K562 (cell line): ENCODE results near the gene NPC1L1. TPM values are rescaled to one million over a fixed set of nuclear protein-coding genes. Genes with fewer than 3 reads are reported as not detected.

Experiments
- ADNP ChIP-seq: fragments of 200-800 bp; sonication (Bioruptor generic); IDR thresholded peaks from 2 replicates; pipeline ENCODE4 v1.6.1; 2016; ENCODE audit warnings: missing genetic modification characterization, missing compliant biosample characterization
- BRCA1 ChIP-seq, 2 experiments: fragments of 450-650 bp in 1 of 2; sonication (generic) in 1 of 2; formaldehyde crosslinking in 1 of 2; IDR thresholded peaks; 2 replicates each; pipeline versions ENCODE4 v1.5.0 to v1.6.1; 2017 to 2020; ENCODE audit warnings: mild to moderate bottlenecking in 1 of 2, missing genetic modification reagents in 1 of 2
- CCNT2 ChIP-seq: IDR thresholded peaks from 2 replicates; pipeline ENCODE4 v1.6.1; 2011; ENCODE audit warnings: borderline replicate concordance, low read depth, mild to moderate bottlenecking, moderate library complexity, mixed read lengths, low read length; ENCODE audit not compliant: insufficient read length; ENCODE audit errors: extremely low read depth
- DPF2 ChIP-seq: fragments of 450-650 bp; IDR thresholded peaks from 2 replicates; pipeline ENCODE4 v1.6.1; 2016
- KDM4B ChIP-seq, 2 experiments: fragments of 450-650 bp in 1 of 2; sonication (generic) in 1 of 2; IDR thresholded peaks; 2 replicates each; pipeline ENCODE4 v1.6.1; 2016 to 2017; ENCODE audit warnings: borderline replicate concordance in 2 of 2, antibody characterized with exemption in 1 of 2, low read depth in 1 of 2, mild to moderate bottlenecking in 1 of 2
- L3MBTL2 ChIP-seq: fragments of 450-650 bp; IDR thresholded peaks from 2 replicates; pipeline ENCODE4 v1.6.1; 2016; ENCODE audit warnings: mild to moderate bottlenecking, moderate library complexity
- MAFK ChIP-seq: IDR thresholded peaks from 2 replicates; pipeline ENCODE4 v1.6.1; 2011; ENCODE audit warnings: low read length, improper control_type of control experiment
- SREBF1 ChIP-seq: fragments of 150-350 bp; IDR thresholded peaks from 2 replicates; pipeline ENCODE4 v1.6.1; 2014; ENCODE audit warnings: antibody characterized with exemption, low read depth, low read length, borderline replicate concordance
- TCF7 ChIP-seq: sonication (generic); IDR thresholded peaks from 2 replicates; pipeline ENCODE4 v1.6.1; 2016; ENCODE audit warnings: antibody characterized with exemption, borderline replicate concordance
- ZNF140 ChIP-seq: fragments of 250-450 bp; sonication (Bioruptor Pico); IDR thresholded peaks from 2 replicates; pipeline ENCODE4 v1.8.0; 2021; ENCODE audit warnings: moderate library complexity, mild to moderate bottlenecking, inconsistent platforms
- ZNF785 ChIP-seq: fragments of 250-450 bp; sonication (Bioruptor Pico); IDR thresholded peaks from 2 replicates; pipeline ENCODE4 v1.4.0; 2020; ENCODE audit warnings: mild to moderate bottlenecking
- polyA plus RNA-seq, 8 experiments: library from polyadenylated mRNA; depleted of rRNA in 4 of 8; stranded (reverse) in 5 of 8; unstranded in 3 of 8; fragments of >200 nt; fragmentation: Nextera tagmentation in 2 of 8; fragmentation: Illumina TruSeq in 1 of 8; extraction: Ambion mirVana in 2 of 8; extraction: Trizol in 1 of 8; gene quantifications; 2 replicates each; pipeline versions ENCODE4 v1.2.1 to v1.2.3, GENCODE V29; 2011 to 2014; ENCODE audit warnings: inconsistent platforms in 1 of 8, missing spikeins in 1 of 8
- total RNA-seq, 7 experiments: library from RNA; depleted of rRNA in 6 of 7; stranded (reverse); fragments of >200 nt in 6 of 7; fragmentation: Illumina TruSeq in 2 of 7; extraction: Trizol in 2 of 7; gene quantifications; 2 replicates each; pipeline versions ENCODE4 v1.2.1 to v1.2.3, GENCODE V29; 2011 to 2021; ENCODE audit warnings: low replicate concordance in 1 of 7
- TF ChIP-seq, protein P1 (sequence below): fragments of 450-650 bp; IDR thresholded peaks from 2 replicates; pipeline ENCODE4 v1.6.1; 2016; ENCODE audit warnings: mild to moderate bottlenecking, moderate library complexity
- TF ChIP-seq, protein P2 (sequence below), 2 experiments: IDR thresholded peaks; 2 replicates each; pipeline ENCODE4 v1.6.1; 2012; ENCODE audit warnings: improper control_type of control experiment in 2 of 2, low read depth in 2 of 2, low read length in 2 of 2, borderline replicate concordance in 1 of 2

NPC1L1 gene
- total and polyA plus RNA-seq, 9 of the 15 experiments (the other 6 are each of a cell fraction or from before 2014, with no cell fraction given): 0.01 to 0.18 (median 0.07) TPM; not detected in 4

DNA sequence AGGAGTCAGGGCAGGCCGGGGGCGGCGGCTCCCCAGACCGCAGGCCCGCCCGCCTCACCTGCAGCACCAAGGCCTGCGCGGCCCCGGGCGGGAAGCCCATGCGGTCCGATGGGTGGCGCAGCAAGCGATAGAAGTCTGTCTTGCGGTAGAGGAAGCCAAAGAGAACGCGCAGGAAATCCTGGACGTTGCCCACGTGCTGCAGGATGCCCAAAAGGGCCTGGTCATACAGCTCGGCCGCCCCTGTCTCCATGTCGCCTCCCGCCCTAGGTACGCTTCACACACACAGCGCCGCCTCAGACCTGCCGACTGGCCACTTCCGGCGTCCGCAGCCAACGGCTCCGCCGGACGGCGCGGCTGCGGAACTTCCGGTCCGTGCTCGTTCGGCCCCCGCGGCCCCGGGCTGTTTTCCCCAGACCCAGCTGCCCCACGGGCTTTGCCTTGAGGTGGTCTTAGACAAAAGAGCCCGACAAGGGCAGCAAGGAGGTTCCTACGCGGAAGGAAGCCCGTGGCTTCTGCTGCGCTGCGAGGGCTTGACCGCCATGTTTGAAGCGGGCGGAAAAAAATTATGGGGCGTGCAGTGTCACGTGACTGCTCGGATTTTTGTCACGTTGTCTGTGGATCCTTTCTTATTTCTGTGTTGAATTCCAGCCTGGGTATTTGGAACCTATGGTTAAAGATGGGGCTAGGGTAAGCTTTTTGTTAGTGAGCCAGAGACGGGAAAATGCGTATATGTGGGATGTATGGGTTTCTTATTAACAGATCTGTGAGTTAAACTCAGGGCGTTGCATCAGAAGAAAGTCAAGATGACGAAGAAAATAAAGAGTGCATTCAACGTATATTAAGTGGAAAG lies 50.6 kb downstream of the NPC1L1 start, which contains the start of gene NUDCD3 (continued):
- TF ChIP-seq SREBF1: no peak
- TF ChIP-seq ZNF140 (CRISPR knock-in tag): no peak
- peak; percentile 60 for TF ChIP-seq CCNT2
- peak; percentile 77 for TF ChIP-seq L3MBTL2
- TF ChIP-seq, protein P1, sequence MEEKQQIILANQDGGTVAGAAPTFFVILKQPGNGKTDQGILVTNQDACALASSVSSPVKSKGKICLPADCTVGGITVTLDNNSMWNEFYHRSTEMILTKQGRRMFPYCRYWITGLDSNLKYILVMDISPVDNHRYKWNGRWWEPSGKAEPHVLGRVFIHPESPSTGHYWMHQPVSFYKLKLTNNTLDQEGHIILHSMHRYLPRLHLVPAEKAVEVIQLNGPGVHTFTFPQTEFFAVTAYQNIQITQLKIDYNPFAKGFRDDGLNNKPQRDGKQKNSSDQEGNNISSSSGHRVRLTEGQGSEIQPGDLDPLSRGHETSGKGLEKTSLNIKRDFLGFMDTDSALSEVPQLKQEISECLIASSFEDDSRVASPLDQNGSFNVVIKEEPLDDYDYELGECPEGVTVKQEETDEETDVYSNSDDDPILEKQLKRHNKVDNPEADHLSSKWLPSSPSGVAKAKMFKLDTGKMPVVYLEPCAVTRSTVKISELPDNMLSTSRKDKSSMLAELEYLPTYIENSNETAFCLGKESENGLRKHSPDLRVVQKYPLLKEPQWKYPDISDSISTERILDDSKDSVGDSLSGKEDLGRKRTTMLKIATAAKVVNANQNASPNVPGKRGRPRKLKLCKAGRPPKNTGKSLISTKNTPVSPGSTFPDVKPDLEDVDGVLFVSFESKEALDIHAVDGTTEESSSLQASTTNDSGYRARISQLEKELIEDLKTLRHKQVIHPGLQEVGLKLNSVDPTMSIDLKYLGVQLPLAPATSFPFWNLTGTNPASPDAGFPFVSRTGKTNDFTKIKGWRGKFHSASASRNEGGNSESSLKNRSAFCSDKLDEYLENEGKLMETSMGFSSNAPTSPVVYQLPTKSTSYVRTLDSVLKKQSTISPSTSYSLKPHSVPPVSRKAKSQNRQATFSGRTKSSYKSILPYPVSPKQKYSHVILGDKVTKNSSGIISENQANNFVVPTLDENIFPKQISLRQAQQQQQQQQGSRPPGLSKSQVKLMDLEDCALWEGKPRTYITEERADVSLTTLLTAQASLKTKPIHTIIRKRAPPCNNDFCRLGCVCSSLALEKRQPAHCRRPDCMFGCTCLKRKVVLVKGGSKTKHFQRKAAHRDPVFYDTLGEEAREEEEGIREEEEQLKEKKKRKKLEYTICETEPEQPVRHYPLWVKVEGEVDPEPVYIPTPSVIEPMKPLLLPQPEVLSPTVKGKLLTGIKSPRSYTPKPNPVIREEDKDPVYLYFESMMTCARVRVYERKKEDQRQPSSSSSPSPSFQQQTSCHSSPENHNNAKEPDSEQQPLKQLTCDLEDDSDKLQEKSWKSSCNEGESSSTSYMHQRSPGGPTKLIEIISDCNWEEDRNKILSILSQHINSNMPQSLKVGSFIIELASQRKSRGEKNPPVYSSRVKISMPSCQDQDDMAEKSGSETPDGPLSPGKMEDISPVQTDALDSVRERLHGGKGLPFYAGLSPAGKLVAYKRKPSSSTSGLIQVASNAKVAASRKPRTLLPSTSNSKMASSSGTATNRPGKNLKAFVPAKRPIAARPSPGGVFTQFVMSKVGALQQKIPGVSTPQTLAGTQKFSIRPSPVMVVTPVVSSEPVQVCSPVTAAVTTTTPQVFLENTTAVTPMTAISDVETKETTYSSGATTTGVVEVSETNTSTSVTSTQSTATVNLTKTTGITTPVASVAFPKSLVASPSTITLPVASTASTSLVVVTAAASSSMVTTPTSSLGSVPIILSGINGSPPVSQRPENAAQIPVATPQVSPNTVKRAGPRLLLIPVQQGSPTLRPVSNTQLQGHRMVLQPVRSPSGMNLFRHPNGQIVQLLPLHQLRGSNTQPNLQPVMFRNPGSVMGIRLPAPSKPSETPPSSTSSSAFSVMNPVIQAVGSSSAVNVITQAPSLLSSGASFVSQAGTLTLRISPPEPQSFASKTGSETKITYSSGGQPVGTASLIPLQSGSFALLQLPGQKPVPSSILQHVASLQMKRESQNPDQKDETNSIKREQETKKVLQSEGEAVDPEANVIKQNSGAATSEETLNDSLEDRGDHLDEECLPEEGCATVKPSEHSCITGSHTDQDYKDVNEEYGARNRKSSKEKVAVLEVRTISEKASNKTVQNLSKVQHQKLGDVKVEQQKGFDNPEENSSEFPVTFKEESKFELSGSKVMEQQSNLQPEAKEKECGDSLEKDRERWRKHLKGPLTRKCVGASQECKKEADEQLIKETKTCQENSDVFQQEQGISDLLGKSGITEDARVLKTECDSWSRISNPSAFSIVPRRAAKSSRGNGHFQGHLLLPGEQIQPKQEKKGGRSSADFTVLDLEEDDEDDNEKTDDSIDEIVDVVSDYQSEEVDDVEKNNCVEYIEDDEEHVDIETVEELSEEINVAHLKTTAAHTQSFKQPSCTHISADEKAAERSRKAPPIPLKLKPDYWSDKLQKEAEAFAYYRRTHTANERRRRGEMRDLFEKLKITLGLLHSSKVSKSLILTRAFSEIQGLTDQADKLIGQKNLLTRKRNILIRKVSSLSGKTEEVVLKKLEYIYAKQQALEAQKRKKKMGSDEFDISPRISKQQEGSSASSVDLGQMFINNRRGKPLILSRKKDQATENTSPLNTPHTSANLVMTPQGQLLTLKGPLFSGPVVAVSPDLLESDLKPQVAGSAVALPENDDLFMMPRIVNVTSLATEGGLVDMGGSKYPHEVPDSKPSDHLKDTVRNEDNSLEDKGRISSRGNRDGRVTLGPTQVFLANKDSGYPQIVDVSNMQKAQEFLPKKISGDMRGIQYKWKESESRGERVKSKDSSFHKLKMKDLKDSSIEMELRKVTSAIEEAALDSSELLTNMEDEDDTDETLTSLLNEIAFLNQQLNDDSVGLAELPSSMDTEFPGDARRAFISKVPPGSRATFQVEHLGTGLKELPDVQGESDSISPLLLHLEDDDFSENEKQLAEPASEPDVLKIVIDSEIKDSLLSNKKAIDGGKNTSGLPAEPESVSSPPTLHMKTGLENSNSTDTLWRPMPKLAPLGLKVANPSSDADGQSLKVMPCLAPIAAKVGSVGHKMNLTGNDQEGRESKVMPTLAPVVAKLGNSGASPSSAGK: peak; percentile 74
- TF ChIP-seq, protein P2, sequence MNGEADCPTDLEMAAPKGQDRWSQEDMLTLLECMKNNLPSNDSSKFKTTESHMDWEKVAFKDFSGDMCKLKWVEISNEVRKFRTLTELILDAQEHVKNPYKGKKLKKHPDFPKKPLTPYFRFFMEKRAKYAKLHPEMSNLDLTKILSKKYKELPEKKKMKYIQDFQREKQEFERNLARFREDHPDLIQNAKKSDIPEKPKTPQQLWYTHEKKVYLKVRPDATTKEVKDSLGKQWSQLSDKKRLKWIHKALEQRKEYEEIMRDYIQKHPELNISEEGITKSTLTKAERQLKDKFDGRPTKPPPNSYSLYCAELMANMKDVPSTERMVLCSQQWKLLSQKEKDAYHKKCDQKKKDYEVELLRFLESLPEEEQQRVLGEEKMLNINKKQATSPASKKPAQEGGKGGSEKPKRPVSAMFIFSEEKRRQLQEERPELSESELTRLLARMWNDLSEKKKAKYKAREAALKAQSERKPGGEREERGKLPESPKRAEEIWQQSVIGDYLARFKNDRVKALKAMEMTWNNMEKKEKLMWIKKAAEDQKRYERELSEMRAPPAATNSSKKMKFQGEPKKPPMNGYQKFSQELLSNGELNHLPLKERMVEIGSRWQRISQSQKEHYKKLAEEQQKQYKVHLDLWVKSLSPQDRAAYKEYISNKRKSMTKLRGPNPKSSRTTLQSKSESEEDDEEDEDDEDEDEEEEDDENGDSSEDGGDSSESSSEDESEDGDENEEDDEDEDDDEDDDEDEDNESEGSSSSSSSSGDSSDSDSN (IDR thresholded peaks at IDR 0.05; ENCODE audit: borderline replicate concordance in 1 of 2, low read depth in 2 of 2, low read length in 2 of 2): 0 out of 4 replicates have a peak, but pooled peaks have one; percentile 55 to 73
- no peak for TF ChIP-seq ZNF785 (CRISPR knock-in tag)
- TF ChIP-seq KDM4B (IDR thresholded peaks at IDR 0.05; ENCODE audit: borderline replicate concordance in 2 of 2, low read depth in 1 of 2): peak in 1 of 2 experiments; percentile 88; a peak in 1 of 4 replicates
- TF ChIP-seq DPF2: peak; percentile 41; the same call in 1 of the 2 replicates
- TF ChIP-seq MAFK: no peak
- no peak for TF ChIP-seq ADNP (tag)
- no peak for TF ChIP-seq BRCA1 (IDR thresholded peaks at IDR 0.05)
- TF ChIP-seq BRCA1 (CRISPR knock-in tag; IDR thresholded peaks at IDR 0.05): no peak
- TF ChIP-seq TCF7: peak; percentile 69
